Nephron (organoid): ENCODE results near the gene WDPCP.
"Not testable (repeated sequence)": the region's sequence is repeated elsewhere in the genome, so short reads cannot be mapped to it uniquely, and the experiment has no call there.

Experiments used
- H3K27ac Mint-ChIP-seq, 3 experiments: 2 replicates each; pipeline ENCODE4 v1.8.0; 2020; ENCODE audit warnings: mixed read lengths in 3 of 3, mild to moderate bottlenecking in 2 of 3, moderate library complexity in 1 of 3
- H3K27me3 Mint-ChIP-seq: 2 replicates; pipeline ENCODE4 v1.8.0; 2021; ENCODE audit warnings: low read depth, mild to moderate bottlenecking, moderate library complexity, mixed read lengths
- H3K36me3 Mint-ChIP-seq: 2 replicates; pipeline ENCODE4 v1.8.0; 2020; ENCODE audit warnings: low read depth, mixed read lengths
- H3K4me1 Mint-ChIP-seq: 2 replicates; pipeline ENCODE4 v1.8.0; 2020; ENCODE audit warnings: mixed read lengths
- H3K4me3 Mint-ChIP-seq, 3 experiments: 2 replicates each; pipeline ENCODE4 v1.8.0; 2020; ENCODE audit warnings: mild to moderate bottlenecking in 3 of 3, mixed read lengths in 3 of 3, moderate library complexity in 2 of 3
- H3K9me3 Mint-ChIP-seq: 2 replicates; pipeline ENCODE4 v1.8.0; 2020; ENCODE audit warnings: mixed read lengths
- CTCF ChIP-seq, 3 experiments: fragments of 200-600 bp; sonication (generic); IDR thresholded peaks; one replicate each; pipeline ENCODE4 v1.5.0; 2021; ENCODE audit warnings: antibody characterized with exemption in 3 of 3; ENCODE audit not compliant: unreplicated experiment in 3 of 3

The WDPCP gene

DNA sequence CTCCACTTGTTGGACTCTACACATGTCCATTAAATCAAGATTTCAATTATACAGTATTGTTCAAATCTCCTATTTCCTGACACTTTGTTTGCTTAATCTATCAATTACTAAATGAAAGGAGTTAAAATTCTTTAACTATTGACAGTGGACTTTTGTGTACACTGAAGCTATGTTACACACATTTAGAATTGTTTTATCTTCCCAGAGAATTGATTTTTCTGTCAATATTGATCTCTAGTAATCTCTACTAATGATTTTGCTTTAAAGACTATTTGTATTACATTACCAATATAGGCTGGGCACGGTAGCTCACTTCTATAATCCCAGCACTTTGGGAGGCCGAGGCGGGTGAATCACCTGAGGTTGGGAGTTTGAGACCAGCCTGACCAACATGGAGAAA, 215.7 kb downstream of the WDPCP start:
- Mint-ChIP-seq H3K27me3 (no peaks in the 10 kb centered on the region), H3K27ac (no peak overlapping the region), H3K9me3 (peaks cover 12% of the 10 kb centered on the region), H3K4me3 (no peak overlapping the region), H3K4me1 (no peaks in the 10 kb centered on the region), H3K36me3 (peaks cover 22% of the 10 kb centered on the region)
- TF ChIP-seq CTCF (IDR thresholded peaks at IDR 0.05; ENCODE audit: unreplicated experiment in 3 of 3): no peak

DNA sequence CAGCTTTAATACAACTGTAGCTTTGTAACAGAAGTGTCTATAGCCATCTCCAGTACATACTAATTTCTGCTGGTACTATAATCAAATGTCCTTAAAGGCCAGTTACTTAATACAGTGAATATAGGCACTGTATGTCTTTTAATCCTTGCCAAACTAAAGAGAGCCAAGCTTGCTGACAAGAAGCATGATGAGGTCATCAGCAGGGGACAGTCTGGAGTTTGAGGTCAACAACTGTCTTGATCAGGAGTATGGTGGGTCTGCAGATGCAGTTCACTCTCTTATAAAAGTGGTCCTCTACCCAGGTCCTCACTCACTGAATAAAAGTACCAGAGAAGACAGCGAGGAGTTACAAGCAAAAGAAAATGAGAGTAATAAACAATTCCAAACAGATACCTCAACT, 219.1 kb downstream of the WDPCP start:
- H3K4me3 Mint-ChIP-seq: no peak overlapping the region
- no peaks in the 10 kb centered on the region for H3K4me1 Mint-ChIP-seq
- H3K36me3 Mint-ChIP-seq: peaks cover 22% of the 10 kb centered on the region
- TF ChIP-seq CTCF (IDR thresholded peaks at IDR 0.05; ENCODE audit: unreplicated experiment in 3 of 3): no peak
- H3K27ac Mint-ChIP-seq: no peak overlapping the region
- H3K27me3 Mint-ChIP-seq: no peaks in the 10 kb centered on the region
- peaks cover 12% of the 10 kb centered on the region for H3K9me3 Mint-ChIP-seq

DNA sequence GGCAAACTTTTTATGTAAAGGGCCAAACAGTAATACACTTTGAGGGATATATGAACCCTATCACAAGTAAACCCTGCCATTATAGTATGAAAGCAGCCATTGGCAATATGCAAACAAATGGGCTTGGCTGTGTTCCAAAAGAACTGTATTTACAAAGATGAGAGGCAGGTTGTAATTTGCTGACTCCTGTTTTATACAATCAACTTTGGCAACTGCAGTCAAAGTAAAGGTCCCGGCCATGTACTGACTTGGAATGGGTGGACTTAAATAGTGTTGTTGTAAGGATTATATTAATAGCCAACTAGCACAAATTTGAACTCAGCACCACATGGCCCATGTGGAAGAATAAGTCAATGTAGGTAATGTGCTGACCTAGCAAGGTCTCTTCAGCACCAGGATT, 223.4 kb downstream of the WDPCP start:
- Mint-ChIP-seq H3K9me3 (peaks cover 2% of the 10 kb centered on the region), H3K27ac (no peak overlapping the region), H3K4me3 (no peak overlapping the region), H3K27me3 (no peaks in the 10 kb centered on the region), H3K36me3 (peaks cover 3% of the 10 kb centered on the region), H3K4me1 (no peaks in the 10 kb centered on the region)
- no peak for TF ChIP-seq CTCF (IDR thresholded peaks at IDR 0.05; ENCODE audit: unreplicated experiment in 3 of 3)

GRCh38 chr2:63357722-63358121, 230.6 kb downstream of the WDPCP start:
- not testable (repeated sequence) for H3K4me1 Mint-ChIP-seq, H3K4me3 Mint-ChIP-seq, H3K27me3 Mint-ChIP-seq, H3K27ac Mint-ChIP-seq
- Mint-ChIP-seq H3K9me3 (peaks cover 22% of the 10 kb centered on the region), H3K36me3 (peaks cover 12% of the 10 kb centered on the region)

DNA sequence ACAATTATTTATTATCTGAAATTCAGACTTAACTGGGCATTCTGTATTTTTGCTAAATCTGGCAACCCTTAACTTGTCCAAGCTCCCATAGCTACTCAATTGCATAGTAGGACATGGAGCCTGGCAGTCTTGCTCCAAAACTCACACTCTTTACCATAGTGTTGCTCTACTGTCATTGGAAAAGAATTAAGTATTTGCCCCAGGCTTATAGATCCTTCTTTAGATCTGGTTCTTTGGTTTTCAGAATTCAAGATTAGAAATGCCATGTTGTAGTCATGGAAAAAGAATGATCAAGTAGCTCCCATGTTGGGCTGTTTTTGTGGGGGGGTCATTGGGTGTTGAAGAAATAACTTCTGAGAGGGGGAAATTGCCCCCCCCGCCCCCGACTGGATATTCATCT, 240.9 kb downstream of the WDPCP start:
- peaks cover 27% of the 10 kb centered on the region for H3K9me3 Mint-ChIP-seq
- peaks cover 23% of the 10 kb centered on the region for H3K36me3 Mint-ChIP-seq
- no peaks in the 10 kb centered on the region for H3K4me1 Mint-ChIP-seq
- no peak overlapping the region for H3K4me3 Mint-ChIP-seq
- TF ChIP-seq CTCF (IDR thresholded peaks at IDR 0.05; ENCODE audit: unreplicated experiment in 3 of 3): no peak
- no peak overlapping the region for H3K27ac Mint-ChIP-seq
- no peaks in the 10 kb centered on the region for H3K27me3 Mint-ChIP-seq

GRCh38 chr2:63346411-63346810, 241.9 kb downstream of the WDPCP start:
- Mint-ChIP-seq H3K9me3 (peaks cover 27% of the 10 kb centered on the region), H3K27me3 (no peaks in the 10 kb centered on the region), H3K4me3 (no peak overlapping the region), H3K4me1 (no peaks in the 10 kb centered on the region), H3K36me3 (peaks cover 18% of the 10 kb centered on the region), H3K27ac (no peak overlapping the region)
- TF ChIP-seq CTCF (IDR thresholded peaks at IDR 0.05; ENCODE audit: unreplicated experiment in 3 of 3): no peak

- Mint-ChIP-seq H3K9me3 (peaks cover 27% of the 10 kb centered on the region), H3K4me3 (no peak overlapping the region), H3K4me1 (no peaks in the 10 kb centered on the region), H3K27me3 (no peaks in the 10 kb centered on the region), H3K27ac (no peak overlapping the region), H3K36me3 (peaks cover 15% of the 10 kb centered on the region)
- TF ChIP-seq CTCF (IDR thresholded peaks at IDR 0.05; ENCODE audit: unreplicated experiment in 3 of 3): no peak
Measured at GRCh38 chr2:63345285-63345633, 243.0 kb downstream of the WDPCP start.
